GM12878 (cell line): ENCODE data around the gene ZDHHC14. TPM values are rescaled to one million over a fixed set of nuclear protein-coding genes. Genes with fewer than 3 reads are reported as not detected.

Source experiments
- ATAC-seq: fragments of 200-7000 bp; cut with Tn5 transposase; 3 replicates; pipeline ENCODE4 v1.9.1; 2020; ENCODE audit warnings: mild to moderate bottlenecking, moderate library complexity
- BruUV-seq: library from RNA; stranded (reverse); fragments of 400-500 nt; replicated peaks from 2 replicates; lab custom pipeline; 2021; lab: Mats Ljungman, UMichigan
- CTCF ChIA-PET: fragments of 300-600 bp; sonication (Branson Sonifier 250); formaldehyde crosslinking; extraction: SDS; loops from one replicate; lab custom pipeline; 2021; ENCODE audit warnings: inconsistent platforms; lab: Yijun Ruan, JAX
- POLR2A ChIA-PET: fragments of 350-600 bp; formaldehyde crosslinking; extraction: SDS; loops from one replicate; lab custom pipeline; 2021; ENCODE audit warnings: inconsistent platforms; lab: Charles Lee
- RAD21 ChIA-PET: fragments of 300-600 bp; sonication (Branson Sonifier 250); formaldehyde crosslinking; loops from one replicate; lab custom pipeline; 2023; ENCODE audit warnings: antibody characterized with exemption; ENCODE audit not compliant: unreplicated experiment; lab: Charles Lee
- SMC1A ChIA-PET: fragments of 300-600 bp; sonication (Branson Sonifier 250); formaldehyde crosslinking; loops from one replicate; lab custom pipeline; 2023; ENCODE audit not compliant: unreplicated experiment, uncharacterized antibody; lab: Charles Lee
- DNase-seq: peaks from one replicate; pipeline ENCODE4 v3.0.0-alpha.2; 2011; ENCODE audit warnings: low read depth, low spot score
- FAIRE-seq: peaks from 3 replicates; lab custom pipeline; 2011; peaks lifted over from hg19 to GRCh38; lab: Jason Lieb, UNC
- H2AFZ ChIP-seq: 2 replicates; pipeline ENCODE4 v1.6.0; 2011; ENCODE audit warnings: low read depth, low read length, control low read depth; ENCODE audit not compliant: control insufficient read depth
- H3K27ac ChIP-seq: 2 replicates; pipeline ENCODE4 v1.5.1; 2011; ENCODE audit warnings: control low read depth; ENCODE audit not compliant: control insufficient read depth, insufficient read depth
- H3K27me3 ChIP-seq, 2 experiments: replicated peaks in 1 of 2; 2 replicates each; pipeline versions ENCODE4 v1.6.0 to v1.6.1; 2011; ENCODE audit warnings: low read length in 1 of 2; ENCODE audit not compliant: control insufficient read depth in 2 of 2, insufficient read depth in 2 of 2
- H3K36me3 ChIP-seq, 2 experiments: 2 replicates each; pipeline ENCODE4 v1.5.1; 2011; ENCODE audit warnings: low read length in 1 of 2; ENCODE audit not compliant: control insufficient read depth in 2 of 2, insufficient read depth in 2 of 2
- H3K4me1 ChIP-seq: 2 replicates; pipeline ENCODE4 v1.6.1; 2011; ENCODE audit warnings: mild to moderate bottlenecking, low read length, moderate library complexity, mixed read lengths; ENCODE audit not compliant: control insufficient read depth, insufficient read depth
- H3K4me2 ChIP-seq: 2 replicates; pipeline ENCODE4 v1.6.0; 2011; ENCODE audit warnings: control low read depth; ENCODE audit not compliant: control insufficient read depth, insufficient read depth
- H3K4me3 ChIP-seq: fragments of 200-600 bp; sonication (generic); 2 replicates; pipeline ENCODE4 v1.5.1; 2016
- H3K79me2 ChIP-seq: 2 replicates; pipeline ENCODE4 v1.6.0; 2011; ENCODE audit warnings: low read length; ENCODE audit not compliant: control insufficient read depth, insufficient read depth
- H3K9ac ChIP-seq: 2 replicates; pipeline ENCODE4 v1.8.0; 2011; ENCODE audit warnings: low read length, control low read depth, mixed read lengths; ENCODE audit not compliant: control insufficient read depth, insufficient read depth
- H3K9me3 ChIP-seq: replicated peaks from 3 replicates; pipeline ENCODE4 v1.5.1; 2011; ENCODE audit warnings: mild to moderate bottlenecking, low read length; ENCODE audit not compliant: control insufficient read depth, insufficient read depth
- H4K20me1 ChIP-seq: 2 replicates; pipeline ENCODE4 v1.6.0; 2011; ENCODE audit not compliant: control insufficient read depth, insufficient read depth
- BRCA1 ChIP-seq: IDR thresholded peaks from 2 replicates; pipeline ENCODE4 v1.6.1; 2011; ENCODE audit warnings: low read depth, low read length, improper control_type of control experiment
- GABPA ChIP-seq: IDR thresholded peaks from 2 replicates; pipeline ENCODE4 v1.6.1; 2014; ENCODE audit warnings: antibody characterized with exemption, low read depth, mild to moderate bottlenecking, inconsistent platforms
- HCFC1 ChIP-seq: fragments of 150-350 bp; IDR thresholded peaks from 2 replicates; pipeline ENCODE4 v1.6.1; 2014; ENCODE audit warnings: low read length
- HDAC6 ChIP-seq: fragments of 200-600 bp; sonication (generic); IDR thresholded peaks from one replicate; pipeline ENCODE4 v1.8.0; 2017; ENCODE audit warnings: antibody characterized with exemption; ENCODE audit not compliant: unreplicated experiment
- HDGF ChIP-seq: fragments of 450-650 bp; IDR thresholded peaks from 2 replicates; pipeline ENCODE4 v1.6.1; 2016; ENCODE audit warnings: antibody characterized with exemption
- IKZF2 ChIP-seq, 2 experiments: fragments of 450-650 bp; IDR thresholded peaks; 2 replicates each; pipeline ENCODE4 v1.6.1; 2017; ENCODE audit warnings: mild to moderate bottlenecking in 2 of 2, moderate library complexity in 2 of 2
- IRF3 ChIP-seq: fragments of 450-650 bp; IDR thresholded peaks from 2 replicates; pipeline ENCODE4 v1.6.1; 2014; ENCODE audit warnings: mild to moderate bottlenecking
- JUND ChIP-seq: IDR thresholded peaks from 2 replicates; pipeline ENCODE4 v1.6.1; 2012; ENCODE audit warnings: low read depth, mild to moderate bottlenecking, low read length, improper control_type of control experiment, moderate library complexity
- MLLT1 ChIP-seq: fragments of 450-650 bp; IDR thresholded peaks from 2 replicates; pipeline ENCODE4 v1.6.1; 2016; ENCODE audit warnings: mild to moderate bottlenecking
- MXI1 ChIP-seq: fragments of 150-350 bp; IDR thresholded peaks from 2 replicates; pipeline ENCODE4 v1.6.1; 2011; ENCODE audit warnings: low read depth, mild to moderate bottlenecking, inconsistent platforms, low read length, improper control_type of control experiment
- MYC ChIP-seq: IDR thresholded peaks from 2 replicates; pipeline ENCODE4 v1.6.1; 2011; ENCODE audit warnings: mild to moderate bottlenecking, low read length, moderate library complexity, inconsistent platforms; ENCODE audit not compliant: insufficient read depth, insufficient replicate concordance, insufficient read length, severe bottlenecking
- PAX5 ChIP-seq: IDR thresholded peaks from 2 replicates; pipeline ENCODE4 v1.6.1; 2011; ENCODE audit warnings: low read depth, low read length, borderline replicate concordance
- POU2F2 ChIP-seq: IDR thresholded peaks from 3 replicates; pipeline ENCODE4 v1.6.1; 2011; ENCODE audit warnings: low read depth, mild to moderate bottlenecking, low read length, borderline replicate concordance
- SIN3A ChIP-seq: IDR thresholded peaks from 2 replicates; pipeline ENCODE4 v1.6.1; 2012; ENCODE audit warnings: low read depth, low read length, improper control_type of control experiment
- SPI1 ChIP-seq: IDR thresholded peaks from 2 replicates; pipeline ENCODE4 v1.6.1; 2011; ENCODE audit warnings: low read depth, mild to moderate bottlenecking, low read length, moderate library complexity, borderline replicate concordance; ENCODE audit not compliant: insufficient read depth
- STAT3 ChIP-seq: IDR thresholded peaks from 2 replicates; pipeline ENCODE4 v1.6.1; 2011; ENCODE audit warnings: low read depth, low read length, improper control_type of control experiment
- TBL1XR1 ChIP-seq: IDR thresholded peaks from 2 replicates; pipeline ENCODE4 v1.6.1; 2012; ENCODE audit warnings: low read depth, low read length, improper control_type of control experiment
- TCF7 ChIP-seq: IDR thresholded peaks from 2 replicates; pipeline ENCODE4 v1.6.1; 2014; ENCODE audit warnings: antibody characterized with exemption, borderline replicate concordance
- WGBS: methylation state at CpG from one replicate; pipeline ENCODE4 v1.1.6; 2016; ENCODE audit warnings: low lambda C conversion rate; ENCODE audit not compliant: insufficient replicate concordance, insufficient coverage; ENCODE audit errors: missing lambda C conversion rate; 5-methylcytosine and 5-hydroxymethylcytosine counted together
- in situ Hi-C: fragments of 300-500 bp; cut with MboI; formaldehyde crosslinking; loops from 9 replicates; pipeline ENCODE4 v1.14.3; 2018; ENCODE audit warnings: mixed read lengths
- intact Hi-C: fragments of 100-400 bp; cut with micrococcal nuclease; formaldehyde crosslinking; loops from one replicate; pipeline ENCODE4 v1.14.2; 2022; ENCODE audit not compliant: unreplicated experiment
- polyA plus RNA-seq, 11 experiments: library from polyadenylated mRNA; depleted of rRNA in 4 of 11; unstranded in 6 of 11; stranded (reverse) in 5 of 11; fragments of >200 nt; fragmentation: Nextera tagmentation in 4 of 11; fragmentation: Illumina TruSeq in 1 of 11; extraction: Ambion mirVana in 4 of 11; extraction: Trizol in 1 of 11; gene quantifications; 1 replicate in 1 of 11; 2 replicates in 10 of 11; pipeline versions ENCODE4 v1.2.1 to v1.2.3, GENCODE V29; 2011 to 2016; ENCODE audit warnings: inconsistent platforms in 2 of 11, missing spikeins in 2 of 11, low read depth in 1 of 11
- total RNA-seq, 4 experiments: library from RNA; depleted of rRNA in 3 of 4; stranded (reverse); fragments of >200 nt in 3 of 4; fragmentation: Illumina TruSeq in 1 of 4; extraction: Trizol in 1 of 4; gene quantifications; 2 replicates each; pipeline versions ENCODE4 v1.2.1 to v1.2.3, GENCODE V29; 2013 to 2021

The ZDHHC14 gene
- total and polyA plus RNA-seq, 10 of the 15 experiments (the other 5 are each of a cell fraction or from before 2014, with no cell fraction given), result 0.15 to 16.0 (median 0.76) TPM; not detected in 1

GRCh38 chr6:157430834-157431233, 49.8 kb downstream of the ZDHHC14 start (continued):
- TF ChIP-seq MYC, result no peak
- no peak for TF ChIP-seq STAT3
- TF ChIP-seq IKZF2 (IDR thresholded peaks at IDR 0.05), result no peak
- TF ChIP-seq HDGF, result no peak
- no peak for TF ChIP-seq MLLT1
- no peak for TF ChIP-seq POU2F2
- no peak for TF ChIP-seq HCFC1
- TF ChIP-seq HDAC6, result no peak

GRCh38 chr6:157432231-157432891, 51.4 kb downstream of the ZDHHC14 start:
- no peaks in the 10 kb centered on the region for H4K20me1 ChIP-seq
- WGBS, result 53% methylated on average over 7 of the region's 7 CpGs
- ChIA-PET POLR2A (no interaction called here), RAD21 (no interaction called here), SMC1A (interaction anchor here (0.9 to 3.4 kb wide), 3 partner anchors 11 to 92 kb away, joined by 3 to 6 read pairs (median 5); no protein-coding TSS in a partner anchor), CTCF (interaction anchor here (1.1 to 1.5 kb wide), 2 partner anchors 11 to 117 kb away, joined by 3 read pairs; no protein-coding TSS in a partner anchor)
- intact Hi-C loops (no loop called here), in situ Hi-C loops (no loop called here)
- no peak for DNase-seq
- TF ChIP-seq PAX5, result no peak
- TF ChIP-seq TBL1XR1, result no peak
- TF ChIP-seq JUND, result no peak
- TF ChIP-seq IRF3, result no peak
- TF ChIP-seq BRCA1, result no peak
- no peak for TF ChIP-seq MXI1
- no peak for TF ChIP-seq POU2F2
- no peak for TF ChIP-seq GABPA
- TF ChIP-seq TCF7, result no peak
- TF ChIP-seq SPI1, result no peak
- TF ChIP-seq SIN3A, result no peak
- TF ChIP-seq HDAC6, result no peak
- H3K4me1 ChIP-seq, result no peaks in the 10 kb centered on the region
- no peak overlapping the region for H3K27ac ChIP-seq
- no peaks in the 10 kb centered on the region for H3K79me2 ChIP-seq
- H3K4me3 ChIP-seq, result no peak overlapping the region
- H3K4me2 ChIP-seq, result no peak overlapping the region
- no peaks in the 10 kb centered on the region; a peak in 1 of 4 replicates for H3K36me3 ChIP-seq
- no peak overlapping the region for H3K9ac ChIP-seq
- H3K9me3 ChIP-seq, result no peaks in the 10 kb centered on the region; the same call in 2 of the 3 replicates
- H2AFZ ChIP-seq, result no peak overlapping the region
- H3K27me3 ChIP-seq, result no peaks in the 10 kb centered on the region
- BruUV-seq, result no TSS peak
- no peak for ATAC-seq
- FAIRE-seq, result no peak
